HG02973 (cell line): ENCODE measurements around the gene ACYP1.

Experiments
- ATAC-seq: cut with Tn5 transposase; IDR thresholded peaks from one replicate; pipeline ENCODE4 v1.9.1; 2021; ENCODE audit warnings: moderate library complexity; ENCODE audit not compliant: unreplicated experiment

The ACYP1 gene

GRCh38 chr14:75042035-75042434 is 21.8 kb downstream of the ACYP1 start:
- no peak for ATAC-seq

- no peak for ATAC-seq
Measured at GRCh38 chr14:75041613-75042012, 22.2 kb downstream of the ACYP1 start.

- no peak for ATAC-seq
Measured at GRCh38 chr14:75040959-75041358, 22.9 kb downstream of the ACYP1 start.

GRCh38 chr14:75040507-75040906 is 23.3 kb downstream of the ACYP1 start:
- ATAC-seq, result no peak

- ATAC-seq, result no peak
Measured at GRCh38 chr14:75032939-75033338, 30.9 kb downstream of the ACYP1 start.

GRCh38 chr14:75030147-75030546 is 33.7 kb downstream of the ACYP1 start:
- no peak for ATAC-seq

- ATAC-seq, result no peak
Measured at GRCh38 chr14:75025876-75026275, 37.9 kb downstream of the ACYP1 start.

- ATAC-seq, result no peak
Measured at GRCh38 chr14:75025082-75025481, 38.7 kb downstream of the ACYP1 start.

GRCh38 chr14:75023108-75023507 is 40.7 kb downstream of the ACYP1 start:
- ATAC-seq, result no peak

- ATAC-seq, result no peak
Measured at GRCh38 chr14:75022655-75023054, 41.2 kb downstream of the ACYP1 start.

- no peak for ATAC-seq
Measured at GRCh38 chr14:75018694-75019093, 45.1 kb downstream of the ACYP1 start.

- ATAC-seq, result no peak
Measured at GRCh38 chr14:75016815-75017214, 47.0 kb downstream of the ACYP1 start.

GRCh38 chr14:75015496-75015895 is 48.3 kb downstream of the ACYP1 start:
- no peak for ATAC-seq

GRCh38 chr14:75013290-75013689 is 50.5 kb downstream of the ACYP1 start:
- ATAC-seq, result no peak

GRCh38 chr14:75011356-75011994 is 52.3 kb downstream of the ACYP1 start:
- no peak for ATAC-seq

GRCh38 chr14:75010472-75011093 is 53.2 kb downstream of the ACYP1 start:
- ATAC-seq, result no peak

- ATAC-seq, result no peak
Measured at GRCh38 chr14:75009176-75009575, 54.6 kb downstream of the ACYP1 start.

- ATAC-seq, result no peak
Measured at GRCh38 chr14:75005357-75005756, 58.5 kb downstream of the ACYP1 start.

GRCh38 chr14:75003250-75004027 is 60.4 kb downstream of the ACYP1 start:
- ATAC-seq, result no peak
